K562 (cell line): ENCODE results near the gene TNFAIP3. TPM values are rescaled to one million over a fixed set of nuclear protein-coding genes. Genes with fewer than 3 reads are reported as not detected.

Experiments used
- ATAC-seq: fragments of 200-7000 bp; cut with Tn5 transposase; 3 replicates; pipeline ENCODE4 v1.9.1; 2020; ENCODE audit warnings: moderate library complexity
- BruUV-seq: library from RNA; stranded (reverse); fragments of 400-500 nt; replicated peaks from 2 replicates; lab custom pipeline; 2021; lab: Mats Ljungman, UMichigan
- CTCF ChIA-PET: fragments of 300-600 bp; formaldehyde crosslinking; extraction: SDS; loops from one replicate; lab custom pipeline; 2021; ENCODE audit warnings: low intra/inter-chr PET ratio; lab: Yijun Ruan, JAX
- POLR2A ChIA-PET: fragments of 300-600, 350-650 bp; sonication (Branson Sonifier 250); formaldehyde crosslinking; extraction: SDS; loops from one replicate; lab custom pipeline; 2021; ENCODE audit warnings: antibody characterized with exemption, inconsistent platforms; lab: Yijun Ruan, JAX
- DNase-seq, 4 experiments: peaks; one replicate each; pipeline versions ENCODE4 v3.0.0 to v3.0.0-alpha.2; 2011 to 2018; ENCODE audit warnings: low spot score in 3 of 4, mixed read lengths in 3 of 4; ENCODE audit errors: extremely low read depth in 1 of 4
- FAIRE-seq: peaks from 2 replicates; lab custom pipeline; 2011; peaks lifted over from hg19 to GRCh38; lab: Jason Lieb, UNC
- H2AFZ ChIP-seq: 2 replicates; pipeline ENCODE4 v1.6.0; 2011; ENCODE audit warnings: low read depth, low read length, control low read depth, inconsistent platforms
- H3K27ac ChIP-seq: fragments of 200-600 bp; 3 replicates; pipeline ENCODE4 v1.8.0; 2011; ENCODE audit warnings: low read depth, mild to moderate bottlenecking, control low read depth, inconsistent platforms, low read length, moderate library complexity, mixed read lengths; ENCODE audit errors: extremely low read depth
- H3K27me3 ChIP-seq, 2 experiments: fragments of 300-600 bp in 1 of 2; 2 replicates in 1 of 2; 3 replicates in 1 of 2; pipeline versions ENCODE4 v1.6.0 to v1.8.0; 2011; ENCODE audit warnings: inconsistent platforms in 2 of 2, low read length in 2 of 2, mild to moderate bottlenecking in 1 of 2, mixed read lengths in 1 of 2, moderate library complexity in 1 of 2; ENCODE audit not compliant: control insufficient read depth in 2 of 2, insufficient read depth in 2 of 2
- H3K36me3 ChIP-seq: fragments of 300-600 bp; 3 replicates; pipeline ENCODE4 v1.8.0; 2011; ENCODE audit warnings: mild to moderate bottlenecking, low read length, inconsistent platforms; ENCODE audit not compliant: control insufficient read depth, insufficient read depth
- H3K4me1 ChIP-seq, 2 experiments: fragments of 200-600 bp in 1 of 2; replicated peaks in 1 of 2; 2 replicates in 1 of 2; 3 replicates in 1 of 2; pipeline versions ENCODE4 v1.5.1 to v1.8.0; 2011; ENCODE audit warnings: inconsistent platforms in 2 of 2, low read length in 2 of 2, mild to moderate bottlenecking in 1 of 2, mixed read lengths in 1 of 2, moderate library complexity in 1 of 2; ENCODE audit not compliant: control insufficient read depth in 2 of 2, insufficient read depth in 2 of 2
- H3K4me2 ChIP-seq: 2 replicates; pipeline ENCODE4 v1.6.1; 2011; ENCODE audit warnings: low read length, control low read depth, inconsistent platforms, mixed read lengths; ENCODE audit not compliant: insufficient read depth
- H3K4me3 ChIP-seq: fragments of 200-600 bp; sonication (generic), shearing (Covaris generic); 2 replicates; pipeline ENCODE4 v1.5.1; 2016; ENCODE audit warnings: control low read depth, inconsistent platforms
- H3K79me2 ChIP-seq: fragments of 200-600 bp; 3 replicates; pipeline ENCODE4 v1.8.0; 2011; ENCODE audit warnings: low read length, inconsistent platforms; ENCODE audit not compliant: control insufficient read depth, insufficient read depth
- H3K9ac ChIP-seq, 2 experiments: 2 replicates each; pipeline versions ENCODE4 v1.6.0 to v1.6.1; 2011; ENCODE audit warnings: low read depth in 2 of 2, low read length in 2 of 2, control low read depth in 1 of 2, inconsistent platforms in 1 of 2, mild to moderate bottlenecking in 1 of 2, mixed read lengths in 1 of 2; ENCODE audit not compliant: insufficient read depth in 1 of 2
- H3K9me1 ChIP-seq: one replicate; pipeline ENCODE4 v1.6.0; 2011; ENCODE audit warnings: inconsistent platforms, mild to moderate bottlenecking, low read length, moderate library complexity; ENCODE audit not compliant: control insufficient read depth, insufficient read depth
- H3K9me3 ChIP-seq: replicated peaks from 2 replicates; pipeline ENCODE4 v1.5.1; 2011; ENCODE audit warnings: low read depth, low read length, inconsistent platforms; ENCODE audit not compliant: control insufficient read depth, insufficient read depth
- H4K20me1 ChIP-seq: replicated peaks from 2 replicates; pipeline ENCODE4 v1.6.1; 2011; ENCODE audit warnings: low read length, inconsistent platforms, mixed read lengths; ENCODE audit not compliant: control insufficient read depth, insufficient read depth
- ELF2 ChIP-seq: fragments of 250-450 bp; sonication (Bioruptor Pico); IDR thresholded peaks from 2 replicates; pipeline ENCODE4 v1.5.0; 2021; ENCODE audit warnings: mild to moderate bottlenecking
- MAZ ChIP-seq, 2 experiments: fragments of 450-650 bp in 1 of 2; sonication (generic) in 1 of 2; formaldehyde crosslinking; IDR thresholded peaks in 1 of 2; conservative IDR thresholded peaks in 1 of 2; 2 replicates each; pipeline versions ENCODE4 v1.4.0 to v1.5.0; 2020; ENCODE audit warnings: mild to moderate bottlenecking in 1 of 2, missing genetic modification reagents in 1 of 2
- RBM34 ChIP-seq: fragments of 200-400 bp; formaldehyde crosslinking; IDR thresholded peaks from 2 replicates; pipeline ENCODE4 v1.6.1; 2018; ENCODE audit warnings: low read length, borderline replicate concordance; ENCODE audit not compliant: insufficient read depth
- XRCC5 ChIP-seq: fragments of 200-400 bp; formaldehyde crosslinking; IDR thresholded peaks from 2 replicates; pipeline ENCODE4 v1.6.1; 2017; ENCODE audit warnings: low read depth, mild to moderate bottlenecking, low read length
- ZNF668 ChIP-seq: fragments of 250-450 bp; sonication (Bioruptor Pico); IDR thresholded peaks from 2 replicates; pipeline ENCODE4 v1.8.0; 2022; ENCODE audit warnings: mild to moderate bottlenecking, inconsistent platforms
- WGBS: fragments of 100-300 bp; shearing (Covaris generic); methylation state at CpG from one replicate; pipeline ENCODE4 v1.1.6; 2016; ENCODE audit warnings: low coverage, mixed read lengths; ENCODE audit not compliant: insufficient coverage; ENCODE audit errors: missing lambda C conversion rate; 5-methylcytosine and 5-hydroxymethylcytosine counted together
- in situ Hi-C: fragments of 300-500 bp; cut with MboI; formaldehyde crosslinking; loops from 4 replicates; pipeline ENCODE4 v1.15.0; 2018; ENCODE audit warnings: inconsistent platforms, mixed read lengths
- intact Hi-C: fragments of 100-400 bp; cut with micrococcal nuclease; formaldehyde crosslinking; loops from 2 replicates; pipeline ENCODE4 v1.14.2; 2022
- polyA plus RNA-seq, 8 experiments: library from polyadenylated mRNA; depleted of rRNA in 4 of 8; stranded (reverse) in 5 of 8; unstranded in 3 of 8; fragments of >200 nt; fragmentation: Nextera tagmentation in 2 of 8; fragmentation: Illumina TruSeq in 1 of 8; extraction: Ambion mirVana in 2 of 8; extraction: Trizol in 1 of 8; gene quantifications; 2 replicates each; pipeline versions ENCODE4 v1.2.1 to v1.2.3, GENCODE V29; 2011 to 2014; ENCODE audit warnings: inconsistent platforms in 1 of 8, missing spikeins in 1 of 8
- total RNA-seq, 7 experiments: library from RNA; depleted of rRNA in 6 of 7; stranded (reverse); fragments of >200 nt in 6 of 7; fragmentation: Illumina TruSeq in 2 of 7; extraction: Trizol in 2 of 7; gene quantifications; 2 replicates each; pipeline versions ENCODE4 v1.2.1 to v1.2.3, GENCODE V29; 2011 to 2021; ENCODE audit warnings: low replicate concordance in 1 of 7
- TF ChIP-seq, protein P1 (sequence below), 2 experiments: fragments of 250-450 bp in 1 of 2; fragments of 450-650 bp in 1 of 2; sonication (Bioruptor Pico) in 1 of 2; IDR thresholded peaks; 2 replicates each; pipeline versions ENCODE4 v1.6.1 to v1.8.0; 2016 to 2021; ENCODE audit warnings: mild to moderate bottlenecking in 2 of 2, moderate library complexity in 2 of 2, missing compliant biosample characterization in 1 of 2, missing genetic modification characterization in 1 of 2

Gene TNFAIP3
- total and polyA plus RNA-seq, 9 of the 15 experiments (the other 6 are each of a cell fraction or from before 2014, with no cell fraction given) = 0.79 to 17.0 (median 6.4) TPM

DNA sequence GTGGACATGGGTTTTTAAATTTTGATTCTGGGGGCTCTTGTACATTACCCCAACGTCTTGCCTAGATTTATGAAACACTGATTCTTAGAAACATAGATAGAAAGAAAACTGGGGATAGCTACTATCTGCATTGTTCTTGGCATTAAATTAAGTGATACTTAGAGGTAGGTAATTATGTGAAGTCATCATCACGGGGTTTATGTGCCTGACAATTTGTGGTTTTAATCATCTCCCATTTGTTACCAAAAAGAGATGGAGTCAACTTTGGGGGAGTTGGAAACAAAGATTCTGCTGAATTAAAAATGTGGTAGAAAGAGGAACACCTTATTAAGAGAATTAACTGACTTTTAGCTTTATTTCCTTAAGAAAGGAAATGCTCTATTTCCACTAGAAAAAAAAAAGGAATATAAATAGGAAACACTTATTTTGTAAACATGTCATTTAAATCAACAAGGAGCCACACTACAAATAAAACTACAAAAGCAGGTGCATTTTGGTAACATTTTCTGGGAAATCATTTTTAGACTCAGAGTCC is 5.6 kb downstream of the TNFAIP3 start:
- WGBS = 40% methylated on average over 2 of the region's 2 CpGs
- in situ Hi-C loops (no loop called here), intact Hi-C loops (no loop called here)
- BruUV-seq = no TSS peak
- H3K79me2 ChIP-seq = peaks cover 24% of the 10 kb centered on the region
- no peak overlapping the region for H3K9ac ChIP-seq
- no peaks in the 10 kb centered on the region for H3K9me3 ChIP-seq
- no peak overlapping the region for H3K27ac ChIP-seq
- no peak overlapping the region for H3K4me3 ChIP-seq
- TF ChIP-seq RBM34 (no peak), ZNF668 (CRISPR knock-in tag) (no peak), ELF2 (0 out of 2 replicates have a peak, but pooled peaks have one; percentile 11), XRCC5 (no peak), MAZ (CRISPR knock-in tag; conservative IDR thresholded peaks at IDR 0.05 in 1 of 2, IDR thresholded peaks at IDR 0.05 in 1 of 2) (0 out of 4 replicates have a peak, but pooled peaks of 1 of the 2 experiments have one; percentile 18)
- TF ChIP-seq, protein P1, sequence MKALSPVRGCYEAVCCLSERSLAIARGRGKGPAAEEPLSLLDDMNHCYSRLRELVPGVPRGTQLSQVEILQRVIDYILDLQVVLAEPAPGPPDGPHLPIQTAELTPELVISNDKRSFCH (CRISPR knock-in tag; IDR thresholded peaks at IDR 0.05) = no peak
- TF ChIP-seq, protein P1 (tag; IDR thresholded peaks at IDR 0.05) = no peak
- TF ChIP-seq, all 486 proteins: peak for 2
- DNase-seq (no peak), ATAC-seq (no peak), FAIRE-seq (no peak)
- Histone ChIP-seq H3K4me1 (peaks cover 5 to 37% of the 10 kb centered on the region in 2 experiments), H3K36me3 (peaks cover 64% of the 10 kb centered on the region; the same call in 2 of the 3 replicates), H4K20me1 (no peaks in the 10 kb centered on the region), H2AFZ (no peak overlapping the region), H3K4me2 (no peak overlapping the region), H3K9me1 (no peaks in the 10 kb centered on the region), H3K27me3 (no peaks in the 10 kb centered on the region)
- CTCF ChIA-PET = no interaction called here
- POLR2A ChIA-PET = interaction anchor here (1.0 to 6.8 kb wide), 3 partner anchors 9 to 165 kb away, joined by 3 to 61 read pairs (median 5); no protein-coding TSS in a partner anchor
